A673 (cell line): ENCODE results near the gene MYL3. TPM values are rescaled to one million over a fixed set of nuclear protein-coding genes. Genes with fewer than 3 reads are reported as not detected.

Experiments
- BruUV-seq: library from RNA; stranded (reverse); fragments of 400-500 nt; replicated peaks from 2 replicates; lab custom pipeline; 2021; lab: Mats Ljungman, UMichigan
- CTCF ChIA-PET: fragments of 300-600 bp; sonication (Branson Sonifier 250); formaldehyde crosslinking; loops from one replicate; lab custom pipeline; 2022; ENCODE audit warnings: antibody characterized with exemption; lab: Charles Lee
- POLR2A ChIA-PET: fragments of 300-600 bp; sonication (Branson Sonifier 250); formaldehyde crosslinking; loops from one replicate; lab custom pipeline; 2022; ENCODE audit warnings: antibody characterized with exemption; ENCODE audit not compliant: low non-redundant PET; lab: Charles Lee
- DNase-seq: peaks from one replicate; pipeline ENCODE4 v3.0.0-alpha.2; 2015; ENCODE audit warnings: low spot score
- H3K27ac ChIP-seq: fragments of 200-600 bp; sonication (generic); 2 replicates; pipeline ENCODE4 v1.5.1; 2016; ENCODE audit warnings: mixed run types, low read depth, mild to moderate bottlenecking, mixed read lengths, antibody characterized with exemption, low read length; ENCODE audit not compliant: poor library complexity, severe bottlenecking
- H3K27me3 ChIP-seq: fragments of 200-600 bp; sonication (generic); replicated peaks from 2 replicates; pipeline ENCODE4 v1.6.1; 2017; ENCODE audit warnings: mixed run types, low read depth, mild to moderate bottlenecking, mixed read lengths, antibody characterized with exemption, low read length; ENCODE audit not compliant: insufficient read depth, poor library complexity
- H3K36me3 ChIP-seq: fragments of 200-600 bp; sonication (generic); 2 replicates; pipeline ENCODE4 v1.6.1; 2016; ENCODE audit warnings: mixed run types, mild to moderate bottlenecking, mixed read lengths, antibody characterized with exemption, low read length; ENCODE audit not compliant: insufficient read depth, poor library complexity, severe bottlenecking
- H3K4me1 ChIP-seq: fragments of 200-600 bp; sonication (generic); 2 replicates; pipeline ENCODE4 v1.6.1; 2017; ENCODE audit warnings: mixed run types, mild to moderate bottlenecking, mixed read lengths, antibody characterized with exemption, low read length; ENCODE audit not compliant: insufficient read depth, poor library complexity, severe bottlenecking
- H3K4me3 ChIP-seq: fragments of 200-600 bp; sonication (generic); 2 replicates; pipeline ENCODE4 v1.5.1; 2016; ENCODE audit warnings: low read depth, mixed run types, mild to moderate bottlenecking, mixed read lengths, low read length; ENCODE audit not compliant: poor library complexity, severe bottlenecking
- H3K9me3 ChIP-seq: fragments of 200-600 bp; sonication (generic); 2 replicates; pipeline ENCODE4 v1.6.1; 2016; ENCODE audit warnings: mixed run types, low read depth, mild to moderate bottlenecking, mixed read lengths, antibody characterized with exemption, low read length; ENCODE audit not compliant: poor library complexity, severe bottlenecking
- EZH2 ChIP-seq: fragments of 200-600 bp; sonication (generic); IDR thresholded peaks from 2 replicates; pipeline ENCODE4 v1.6.1; 2017; ENCODE audit warnings: borderline replicate concordance, low read depth, mild to moderate bottlenecking, mixed read lengths, antibody characterized with exemption, low read length; ENCODE audit not compliant: poor library complexity, severe bottlenecking
- intact Hi-C: fragments of 100-400 bp; cut with micrococcal nuclease; formaldehyde crosslinking; loops from one replicate; pipeline ENCODE4 v1.10.0; 2022; ENCODE audit not compliant: unreplicated experiment
- total RNA-seq: library from RNA; stranded (reverse); gene quantifications from 2 replicates; pipeline ENCODE4 v1.2.3, GENCODE V29; 2021
- TF ChIP-seq, protein P1 (sequence below): fragments of 300-800, 200-600 bp; sonication (generic); conservative IDR thresholded peaks from 2 replicates; pipeline ENCODE4 v1.5.1; 2017; ENCODE audit warnings: low read depth, mild to moderate bottlenecking, antibody characterized with exemption, low read length, moderate library complexity, mixed read lengths

MYL3 gene
- total RNA-seq, 1 experiment from 2014 or later: not detected

DNA sequence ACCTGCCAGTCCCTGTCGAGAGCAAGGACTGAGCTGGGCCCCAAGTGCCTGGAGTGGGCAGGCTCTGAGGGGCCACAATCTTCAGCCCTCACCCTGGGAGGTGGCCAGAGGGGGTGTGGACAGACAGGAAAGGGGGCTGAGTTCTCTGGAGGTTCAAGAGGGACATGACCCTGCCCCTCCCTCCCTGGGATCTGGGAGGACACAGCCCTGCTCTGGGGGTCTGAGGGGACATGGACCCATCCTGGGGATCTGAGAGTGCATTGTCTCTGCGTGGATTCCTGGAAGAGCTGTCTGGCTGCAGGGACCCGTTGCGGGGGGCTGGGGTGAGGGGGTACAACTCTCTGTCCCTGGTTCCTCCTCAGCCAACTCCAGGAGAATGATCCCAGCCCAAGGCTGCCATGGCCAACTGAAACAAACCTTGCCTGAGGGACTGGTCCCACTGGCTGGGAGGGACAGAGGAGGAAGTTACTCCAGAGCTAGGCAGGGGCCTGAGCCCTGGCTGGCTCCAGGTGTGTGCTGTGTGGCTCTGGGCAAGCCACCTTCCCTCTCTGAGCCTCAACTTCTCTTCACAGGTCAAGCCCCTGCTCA is 43.3 kb upstream of the MYL3 start:
- ChIA-PET CTCF (no interaction called here), POLR2A (no interaction called here)
- BruUV-seq: no TSS peak
- TF ChIP-seq, protein P1, sequence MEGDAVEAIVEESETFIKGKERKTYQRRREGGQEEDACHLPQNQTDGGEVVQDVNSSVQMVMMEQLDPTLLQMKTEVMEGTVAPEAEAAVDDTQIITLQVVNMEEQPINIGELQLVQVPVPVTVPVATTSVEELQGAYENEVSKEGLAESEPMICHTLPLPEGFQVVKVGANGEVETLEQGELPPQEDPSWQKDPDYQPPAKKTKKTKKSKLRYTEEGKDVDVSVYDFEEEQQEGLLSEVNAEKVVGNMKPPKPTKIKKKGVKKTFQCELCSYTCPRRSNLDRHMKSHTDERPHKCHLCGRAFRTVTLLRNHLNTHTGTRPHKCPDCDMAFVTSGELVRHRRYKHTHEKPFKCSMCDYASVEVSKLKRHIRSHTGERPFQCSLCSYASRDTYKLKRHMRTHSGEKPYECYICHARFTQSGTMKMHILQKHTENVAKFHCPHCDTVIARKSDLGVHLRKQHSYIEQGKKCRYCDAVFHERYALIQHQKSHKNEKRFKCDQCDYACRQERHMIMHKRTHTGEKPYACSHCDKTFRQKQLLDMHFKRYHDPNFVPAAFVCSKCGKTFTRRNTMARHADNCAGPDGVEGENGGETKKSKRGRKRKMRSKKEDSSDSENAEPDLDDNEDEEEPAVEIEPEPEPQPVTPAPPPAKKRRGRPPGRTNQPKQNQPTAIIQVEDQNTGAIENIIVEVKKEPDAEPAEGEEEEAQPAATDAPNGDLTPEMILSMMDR: no peak
- no peak for TF ChIP-seq EZH2
- no peak for DNase-seq
- peaks cover 3% of the 10 kb centered on the region for H3K4me1 ChIP-seq
- intact Hi-C loops: loop anchor here (5.0 kb wide), 1 partner anchor 39 kb away; no protein-coding TSS in a partner anchor
- H3K4me3 ChIP-seq: no peak overlapping the region
- no peaks in the 10 kb centered on the region for H3K9me3 ChIP-seq
- no peak overlapping the region for H3K27ac ChIP-seq
- H3K36me3 ChIP-seq: no peaks in the 10 kb centered on the region
- H3K27me3 ChIP-seq: no peaks in the 10 kb centered on the region

DNA sequence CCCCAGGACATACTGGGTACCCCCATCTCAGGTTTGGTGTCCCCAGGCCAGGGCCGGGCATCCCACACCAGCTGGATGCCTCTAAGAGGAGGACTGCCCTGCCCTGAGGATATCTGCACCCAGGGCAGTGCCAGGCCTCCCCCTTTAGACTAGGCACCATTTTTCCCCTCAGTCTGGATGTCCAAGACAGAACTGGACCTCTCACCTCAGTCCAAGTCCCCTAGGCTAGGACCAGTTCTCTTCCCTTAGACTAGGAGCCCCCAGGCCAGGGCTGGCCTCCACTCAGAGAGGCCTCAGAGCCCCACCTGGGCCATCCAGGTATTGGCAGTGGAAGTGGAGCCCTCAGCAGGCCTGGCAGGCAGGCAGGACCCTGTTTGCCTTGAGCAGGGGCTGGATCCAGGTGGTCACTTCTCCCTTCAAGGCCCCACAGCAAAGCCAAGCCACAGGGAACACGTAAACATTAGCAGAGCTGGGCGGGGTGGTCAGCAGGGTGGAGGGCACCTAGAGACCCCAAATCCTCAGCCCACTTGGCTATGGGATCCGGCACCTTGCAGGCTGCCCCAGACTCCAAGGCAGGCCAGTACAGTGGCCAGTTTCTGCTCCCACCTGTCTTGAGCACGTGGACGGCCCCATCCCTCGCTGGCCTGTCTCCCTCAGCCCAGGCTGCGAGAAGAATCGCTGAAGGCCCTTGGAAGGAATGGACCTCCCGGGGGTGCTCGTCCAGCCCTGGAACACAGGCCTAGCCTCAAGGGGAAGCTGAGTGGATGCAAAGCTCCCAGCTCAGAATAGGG is 42.6 kb upstream of the MYL3 start:
- POLR2A ChIA-PET: no interaction called here

DNA sequence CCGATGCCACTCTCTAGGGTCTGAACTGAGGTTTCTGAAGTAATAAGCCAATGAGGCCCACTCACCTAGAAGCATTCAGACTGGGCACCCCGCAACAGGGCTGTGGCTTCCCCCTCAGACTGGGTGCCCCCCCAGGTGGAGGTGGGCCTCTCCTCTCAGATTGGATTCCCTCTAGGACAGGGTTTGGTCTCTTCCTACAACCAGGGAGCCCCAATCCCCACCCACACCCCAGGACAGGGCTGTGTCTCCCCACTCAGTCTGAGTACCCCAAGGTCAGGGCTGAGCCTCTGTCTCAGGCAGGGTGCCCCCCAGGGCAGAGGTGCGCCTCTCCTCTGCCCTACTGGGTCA is 41.9 kb upstream of the MYL3 start:
- TF ChIP-seq, protein P1: no peak
- no peak for TF ChIP-seq EZH2
- intact Hi-C loops: loop anchor here (5.0 kb wide), 1 partner anchor 38 kb away; no protein-coding TSS in a partner anchor
- Histone ChIP-seq H3K27ac (no peak overlapping the region), H3K36me3 (no peaks in the 10 kb centered on the region), H3K4me1 (peaks cover 3% of the 10 kb centered on the region), H3K4me3 (no peak overlapping the region), H3K27me3 (no peaks in the 10 kb centered on the region), H3K9me3 (no peaks in the 10 kb centered on the region)
- ChIA-PET CTCF (no interaction called here), POLR2A (no interaction called here)
- no peak for DNase-seq
- no TSS peak for BruUV-seq

More for the DNA sequence above, 42.6 kb upstream of the MYL3 start:
- no TSS peak for BruUV-seq
- Histone ChIP-seq H3K36me3 (no peaks in the 10 kb centered on the region), H3K27me3 (no peaks in the 10 kb centered on the region), H3K4me3 (no peak overlapping the region), H3K27ac (no peak overlapping the region), H3K4me1 (peaks cover 3% of the 10 kb centered on the region), H3K9me3 (no peaks in the 10 kb centered on the region)
- DNase-seq: no peak
- TF ChIP-seq EZH2: no peak
- TF ChIP-seq, protein P1: no peak
- intact Hi-C loops: loop anchor here (5.0 kb wide), 1 partner anchor 39 kb away; no protein-coding TSS in a partner anchor
- CTCF ChIA-PET: no interaction called here
